ENCODE data around the gene IFNLR1. TPM values are rescaled to one million over a fixed set of nuclear protein-coding genes. Genes with fewer than 3 reads are reported as not detected.

IFNLR1 gene
- total and polyA plus RNA-seq, 2 of the 8 experiments (the other 6 are each of a cell fraction or from before 2014, with no cell fraction given) = 6.8 to 10.1 TPM

DNA sequence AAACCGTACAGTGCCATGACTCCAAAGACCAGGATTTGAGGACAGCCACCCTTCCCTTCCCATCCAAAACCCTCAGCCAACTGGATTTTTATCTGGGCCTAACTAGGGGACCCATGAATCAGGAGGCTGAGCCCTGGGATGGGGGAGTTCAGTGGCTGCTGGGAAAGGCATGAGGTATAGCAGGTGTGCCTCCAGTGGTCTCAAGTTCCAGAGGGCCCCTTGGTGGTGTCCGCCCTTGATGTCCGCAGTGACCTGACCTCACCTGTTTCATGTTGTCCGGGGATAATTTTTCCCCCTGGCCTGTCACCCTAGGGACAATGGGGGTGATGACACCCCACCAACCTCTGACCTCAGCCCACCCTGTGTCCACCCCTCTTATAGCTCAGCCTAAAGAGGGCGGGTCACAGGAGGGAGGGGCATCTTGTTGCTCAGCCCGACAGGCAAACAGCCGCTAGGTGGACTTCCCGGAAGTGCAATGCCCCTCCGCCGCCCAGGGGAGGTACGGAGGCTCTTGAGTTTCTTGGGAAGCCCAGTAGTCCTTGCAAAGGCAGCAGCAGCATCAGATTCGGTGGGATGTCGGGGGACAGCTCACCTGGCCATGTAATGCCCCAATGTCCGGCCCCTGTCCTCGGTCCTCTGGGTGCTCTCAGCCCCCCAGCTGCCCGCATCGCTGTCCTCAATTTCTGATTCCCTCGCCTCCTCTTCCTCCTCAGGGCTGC, 30.4 kb downstream of the IFNLR1 start (continued):
- TF ChIP-seq TAF7 (optimal IDR thresholded peaks at IDR 0.05; ENCODE audit: borderline replicate concordance, low read depth, low read length) (no peak), SP2 (IDR thresholded peaks at IDR 0.05; ENCODE audit: low read length) (no peak), RBBP5 (IDR thresholded peaks at IDR 0.05; ENCODE audit: borderline replicate concordance, low read depth, low read length) (no peak), NRF1 (IDR thresholded peaks at IDR 0.05; ENCODE audit: low read depth, low read length) (no peak), KDM4A (IDR thresholded peaks at IDR 0.05; ENCODE audit: low read depth, low read length, severe bottlenecking) (no peak), KDM5A (IDR thresholded peaks at IDR 0.05; ENCODE audit: low read length) (no peak), MAFK (IDR thresholded peaks at IDR 0.05; ENCODE audit: low read depth, low read length) (no peak)
- TF ChIP-seq, protein P1, sequence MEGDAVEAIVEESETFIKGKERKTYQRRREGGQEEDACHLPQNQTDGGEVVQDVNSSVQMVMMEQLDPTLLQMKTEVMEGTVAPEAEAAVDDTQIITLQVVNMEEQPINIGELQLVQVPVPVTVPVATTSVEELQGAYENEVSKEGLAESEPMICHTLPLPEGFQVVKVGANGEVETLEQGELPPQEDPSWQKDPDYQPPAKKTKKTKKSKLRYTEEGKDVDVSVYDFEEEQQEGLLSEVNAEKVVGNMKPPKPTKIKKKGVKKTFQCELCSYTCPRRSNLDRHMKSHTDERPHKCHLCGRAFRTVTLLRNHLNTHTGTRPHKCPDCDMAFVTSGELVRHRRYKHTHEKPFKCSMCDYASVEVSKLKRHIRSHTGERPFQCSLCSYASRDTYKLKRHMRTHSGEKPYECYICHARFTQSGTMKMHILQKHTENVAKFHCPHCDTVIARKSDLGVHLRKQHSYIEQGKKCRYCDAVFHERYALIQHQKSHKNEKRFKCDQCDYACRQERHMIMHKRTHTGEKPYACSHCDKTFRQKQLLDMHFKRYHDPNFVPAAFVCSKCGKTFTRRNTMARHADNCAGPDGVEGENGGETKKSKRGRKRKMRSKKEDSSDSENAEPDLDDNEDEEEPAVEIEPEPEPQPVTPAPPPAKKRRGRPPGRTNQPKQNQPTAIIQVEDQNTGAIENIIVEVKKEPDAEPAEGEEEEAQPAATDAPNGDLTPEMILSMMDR (IDR thresholded peaks at IDR 0.05; ENCODE audit: control extremely low read depth in 1 of 3, insufficient read depth in 1 of 3, low read depth in 1 of 3, low read length in 3 of 3) = no peak

Measured in H1 (cell line).